TTC549 (cell line): ENCODE results near the gene IL1R1.
"Not testable (repeated sequence)": the region's sequence is repeated elsewhere in the genome, so short reads cannot be mapped to it uniquely, and the experiment has no call there.

Experiments
- FAIRE-seq: peaks from 2 replicates; lab custom pipeline; 2012; peaks lifted over from hg19 to GRCh38; lab: Jason Lieb, UNC

Gene IL1R1

GRCh38 chr2:102141970-102142828, at the start of gene IL1R1:
Gene IL1R1, plus strand, starts transcription at chr2:102142746. Its CDS starts 14,979 bp downstream, at chr2:102157725.
- no peak for FAIRE-seq

- FAIRE-seq: no peak
Observed at GRCh38 chr2:102093662-102094061, 48.9 kb upstream of the IL1R1 start.

GRCh38 chr2:102094917-102095316, 47.6 kb upstream of the IL1R1 start:
- no peak for FAIRE-seq

GRCh38 chr2:102096103-102096502, 46.4 kb upstream of the IL1R1 start:
- FAIRE-seq: no peak

- FAIRE-seq: no peak
Observed at GRCh38 chr2:102098756-102099155, 43.8 kb upstream of the IL1R1 start.

- FAIRE-seq: no peak
Observed at GRCh38 chr2:102099536-102100298, 42.8 kb upstream of the IL1R1 start.

GRCh38 chr2:102100371-102101096, 42.0 kb upstream of the IL1R1 start:
- FAIRE-seq: no peak

- FAIRE-seq: no peak
Observed at GRCh38 chr2:102101097-102101848, 41.3 kb upstream of the IL1R1 start.

GRCh38 chr2:102101849-102102635, 40.5 kb upstream of the IL1R1 start:
- FAIRE-seq: no peak

- not testable (repeated sequence) for FAIRE-seq
Observed at GRCh38 chr2:102102636-102102948, 40.0 kb upstream of the IL1R1 start.

GRCh38 chr2:102103284-102103683, 39.3 kb upstream of the IL1R1 start:
- FAIRE-seq: no peak

GRCh38 chr2:102103992-102104871, 38.3 kb upstream of the IL1R1 start:
- no peak for FAIRE-seq

- FAIRE-seq: no peak
Observed at GRCh38 chr2:102106133-102106556, 36.4 kb upstream of the IL1R1 start.

- not testable (repeated sequence) for FAIRE-seq
Observed at GRCh38 chr2:102106813-102107740, 35.5 kb upstream of the IL1R1 start.

GRCh38 chr2:102107741-102108070, 34.8 kb upstream of the IL1R1 start:
- FAIRE-seq: no peak

- no peak for FAIRE-seq
Observed at GRCh38 chr2:102109016-102109415, 33.5 kb upstream of the IL1R1 start.

GRCh38 chr2:102110171-102110570, 32.4 kb upstream of the IL1R1 start:
- no peak for FAIRE-seq

GRCh38 chr2:102110596-102111334, 31.8 kb upstream of the IL1R1 start:
- no peak for FAIRE-seq

- FAIRE-seq: no peak
Observed at GRCh38 chr2:102111823-102112222, 30.7 kb upstream of the IL1R1 start.
